LNCaP clone FGC (cell line): ENCODE measurements around the gene TEF.

Source experiments
- DNase-seq: peaks from one replicate; pipeline ENCODE4 v3.0.0-alpha.2; 2011; ENCODE audit warnings: low read depth
- H3K4me3 ChIP-seq: 2 replicates; pipeline ENCODE4 v1.5.1; 2011; ENCODE audit warnings: mild to moderate bottlenecking, low read depth, low read length, control low read depth
- CTCF ChIP-seq: IDR thresholded peaks from 2 replicates; pipeline ENCODE4 v1.5.1; 2012; ENCODE audit warnings: mild to moderate bottlenecking; ENCODE audit not compliant: control insufficient read depth, insufficient read depth; ENCODE audit errors: extremely low read depth

TEF gene

DNA sequence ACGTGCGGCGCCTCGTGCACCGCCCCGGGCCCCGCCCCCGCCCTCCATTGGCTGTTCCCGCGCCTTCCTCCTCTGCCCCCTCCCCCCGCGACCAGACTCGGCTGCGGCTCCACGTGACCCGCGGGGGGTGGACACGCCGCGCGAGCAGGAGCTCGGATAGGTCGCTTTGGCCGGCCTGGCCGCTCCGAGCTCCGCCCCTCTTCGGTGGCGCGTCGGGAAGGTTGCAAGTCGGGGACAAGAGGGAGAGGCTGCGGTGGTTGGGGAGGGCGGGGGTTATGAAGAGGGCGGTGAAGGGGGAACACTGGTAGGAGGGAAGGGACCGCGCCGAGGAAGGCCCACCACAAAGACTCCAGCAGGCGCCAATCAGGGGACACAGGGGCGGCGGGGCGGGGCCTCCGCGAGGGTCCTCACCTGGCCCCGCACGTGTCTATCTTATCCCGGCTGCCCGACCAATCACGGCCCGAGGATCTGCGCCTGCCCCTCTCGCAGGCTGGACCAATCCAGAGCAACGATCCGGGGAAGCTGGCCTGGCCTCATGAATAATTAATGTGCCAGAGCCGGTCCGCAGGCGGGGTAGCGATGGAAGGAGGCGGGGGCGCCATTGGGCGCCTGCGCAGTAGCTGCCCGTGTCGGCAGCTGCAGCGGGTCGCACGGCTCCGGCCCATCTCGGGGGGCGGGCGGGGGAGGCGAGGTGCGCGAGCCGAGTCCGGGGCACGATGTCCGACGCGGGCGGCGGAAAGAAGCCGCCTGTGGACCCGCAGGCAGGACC, at the start of gene TEF:
TEF (plus strand) TSS at position 614 of the 769 bp plus-strand sequence; CDS start at position 717, 103 bp downstream.
- DNase-seq: peak; percentile 93
- TF ChIP-seq CTCF: no peak
- peak within 1 kb of the TSS; percentile 63 for H3K4me3 ChIP-seq

GRCh38 chr22:41332217-41332939, 49.4 kb upstream of the TEF start:
- no peak for DNase-seq
- no peak for TF ChIP-seq CTCF

GRCh38 chr22:41333806-41334205, 47.9 kb upstream of the TEF start:
- no peak overlapping the region for H3K4me3 ChIP-seq
- no peak for TF ChIP-seq CTCF
- no peak for DNase-seq

More at GRCh38 chr22:41332217-41332939, 49.4 kb upstream of the TEF start:
- H3K4me3 ChIP-seq: no peak overlapping the region

- TF ChIP-seq CTCF: no peak
- DNase-seq: no peak
- H3K4me3 ChIP-seq: no peak overlapping the region
Observed at GRCh38 chr22:41334215-41334614, 47.5 kb upstream of the TEF start.

- no peak overlapping the region for H3K4me3 ChIP-seq
- DNase-seq: no peak
- TF ChIP-seq CTCF: no peak
Observed at GRCh38 chr22:41334951-41335635, 46.6 kb upstream of the TEF start.

- DNase-seq: no peak
- TF ChIP-seq CTCF: no peak
- no peak overlapping the region for H3K4me3 ChIP-seq
Observed at GRCh38 chr22:41338614-41339212, 43.0 kb upstream of the TEF start.
